Activated CD4-positive, alpha-beta T cell treated with anti-CD3 and anti-CD28 coated beads for 1 hour (primary cell): ENCODE results near the gene SLX4IP.

Source experiments
- DNase-seq: peaks from one replicate; pipeline ENCODE4 v3.0.0-alpha.2; 2020

SLX4IP gene

DNA sequence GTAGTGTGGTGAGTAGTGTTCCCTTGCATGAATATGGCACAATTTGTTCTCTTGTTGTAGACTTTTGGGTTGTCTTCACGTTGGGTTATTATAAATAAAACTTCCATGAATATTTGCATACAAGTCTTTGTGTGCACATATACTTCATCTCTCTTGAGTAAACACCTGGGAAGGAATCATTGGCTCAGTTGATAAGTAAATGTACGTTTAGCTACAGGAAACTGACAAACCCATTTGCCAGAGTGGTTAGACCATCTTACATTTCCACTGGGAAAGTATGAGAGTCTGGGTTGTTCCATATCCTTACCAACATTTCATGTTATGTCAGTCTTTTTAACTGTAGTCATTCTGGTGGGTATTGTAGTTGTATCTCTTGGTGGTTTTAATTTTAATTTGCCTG lies 119.2 kb downstream of the SLX4IP start:
- DNase-seq, result no peak

DNA sequence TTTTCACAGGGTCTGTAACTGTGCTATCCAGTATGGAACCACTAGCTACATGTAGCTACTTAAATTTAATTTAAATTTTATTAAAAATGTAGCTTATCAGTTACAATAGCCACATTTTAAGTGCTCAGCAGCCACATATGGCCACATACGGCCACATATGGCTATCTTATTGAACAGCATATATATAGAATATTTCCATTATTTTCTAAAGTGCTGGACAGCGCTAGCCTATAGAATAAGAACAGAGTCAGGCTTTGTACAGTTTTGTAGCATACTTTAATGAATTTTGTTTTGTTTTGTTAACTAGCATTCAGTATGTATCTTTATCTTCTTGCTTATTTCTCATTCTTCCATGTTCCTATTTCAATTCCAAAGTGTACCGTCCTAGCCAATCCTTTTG lies 120.3 kb downstream of the SLX4IP start:
- no peak for DNase-seq

DNA sequence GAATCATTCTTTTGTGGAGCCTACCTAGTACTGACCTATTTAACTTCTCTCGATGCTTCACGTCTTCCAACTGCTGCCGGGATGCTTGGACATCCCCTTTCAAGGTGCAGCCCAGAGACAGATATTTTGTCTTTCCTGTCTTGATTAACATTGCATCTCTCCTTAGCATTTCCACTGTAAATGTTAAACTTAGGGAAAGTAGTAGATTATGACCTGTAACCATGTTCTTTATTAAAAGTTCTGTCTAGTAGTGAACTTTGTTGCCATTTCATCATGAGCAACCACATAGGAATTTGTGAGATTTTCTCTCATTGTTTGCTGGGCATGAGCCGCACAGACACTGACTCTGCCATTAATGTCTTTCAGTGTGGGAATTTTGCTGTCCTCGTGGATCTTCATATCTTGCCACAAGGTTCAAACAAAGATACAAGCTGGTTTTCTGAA lies 120.8 kb downstream of the SLX4IP start:
- DNase-seq, result no peak

DNA sequence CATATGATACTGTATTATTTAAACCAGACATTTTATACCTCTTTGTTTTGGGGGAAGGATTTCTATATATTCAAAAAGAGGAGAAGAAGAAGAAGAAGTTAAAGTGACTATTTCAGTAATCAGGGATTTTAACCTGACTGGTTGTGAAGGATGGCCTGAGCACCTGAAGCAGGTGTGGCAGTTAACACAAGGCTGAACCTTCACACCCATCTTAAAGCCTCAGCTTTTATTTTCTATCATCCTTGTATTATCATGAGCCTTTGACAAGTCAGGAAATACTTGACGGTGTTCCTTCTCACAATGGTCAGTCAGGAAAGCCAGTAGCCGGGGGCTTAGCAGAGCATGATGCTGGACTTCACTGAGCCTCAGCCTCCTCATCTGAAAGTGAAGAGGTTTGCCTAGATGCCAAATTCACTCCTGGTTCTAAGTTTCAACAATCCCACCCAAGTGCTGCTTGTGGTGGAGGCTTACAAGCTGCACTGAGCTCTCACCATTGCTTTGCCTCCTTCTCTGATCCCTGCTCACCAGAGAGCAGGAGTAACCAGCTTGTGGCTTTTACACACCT lies 121.5 kb downstream of the SLX4IP start:
- no peak for DNase-seq

DNA sequence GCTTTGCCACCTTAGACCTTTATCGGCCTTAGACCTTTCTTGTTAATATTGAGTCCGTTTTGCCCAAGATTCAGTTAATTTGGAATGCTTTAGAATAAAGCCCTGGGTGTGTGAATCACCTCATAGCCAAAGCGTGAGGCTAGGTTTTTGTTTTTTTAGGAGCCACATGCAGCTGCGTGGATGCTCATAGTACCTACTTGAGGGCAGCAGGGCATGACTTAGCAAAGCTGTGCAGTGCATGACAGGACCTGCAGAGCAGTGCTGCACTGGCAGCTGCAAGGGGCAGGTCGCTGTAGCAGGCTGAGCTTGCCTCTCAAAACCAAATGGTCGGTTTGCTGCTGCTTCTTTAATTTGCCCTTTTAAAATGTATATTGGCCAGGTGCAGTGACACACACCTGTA lies 122.6 kb downstream of the SLX4IP start:
- no peak for DNase-seq

DNA sequence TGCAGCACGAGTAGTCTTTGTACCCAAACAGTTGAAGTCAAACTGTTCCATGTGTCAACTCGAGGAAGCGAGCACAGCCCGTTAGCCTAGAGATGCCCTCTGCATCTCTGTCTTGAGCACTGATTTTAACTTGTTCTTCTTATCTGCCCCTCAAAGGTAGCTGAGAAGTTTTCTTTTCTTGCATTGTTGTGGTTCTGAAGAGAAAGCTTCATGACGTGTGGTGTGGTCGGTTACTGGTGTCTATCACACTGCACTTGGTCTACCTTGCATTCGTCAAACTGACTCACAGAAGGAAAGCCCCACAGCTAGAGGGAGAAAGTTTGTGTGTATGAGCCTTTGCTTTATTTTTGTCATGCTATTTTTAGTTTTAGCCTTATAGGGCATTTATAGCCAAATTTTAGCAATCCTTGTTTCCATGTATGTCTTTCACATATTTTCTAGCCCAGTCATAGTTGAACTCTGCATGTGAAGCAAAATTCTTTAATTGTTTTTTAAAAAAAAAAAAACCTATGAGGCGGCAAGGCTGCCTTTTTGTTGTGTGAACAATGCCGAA lies 123.6 kb downstream of the SLX4IP start:
- DNase-seq, result no peak

DNA sequence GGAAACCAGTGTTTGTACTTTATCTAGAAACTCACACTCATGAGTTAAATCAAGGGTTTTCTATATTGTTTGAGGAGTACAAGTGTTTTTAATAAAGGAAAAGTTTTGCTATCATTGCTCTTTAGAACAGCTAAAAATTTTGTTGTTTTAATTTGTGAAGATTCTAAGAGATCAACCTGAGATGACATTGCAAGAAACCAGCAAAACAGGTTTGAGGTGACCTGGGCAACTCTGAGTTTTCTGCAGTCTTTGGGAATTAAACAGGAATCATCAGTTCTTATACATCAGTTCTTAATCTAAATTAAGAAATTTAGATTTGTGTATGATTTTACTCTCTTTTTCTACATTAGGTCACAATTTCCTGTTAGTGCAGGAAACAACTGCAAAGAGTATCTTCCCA lies 124.2 kb downstream of the SLX4IP start:
- no peak for DNase-seq

DNA sequence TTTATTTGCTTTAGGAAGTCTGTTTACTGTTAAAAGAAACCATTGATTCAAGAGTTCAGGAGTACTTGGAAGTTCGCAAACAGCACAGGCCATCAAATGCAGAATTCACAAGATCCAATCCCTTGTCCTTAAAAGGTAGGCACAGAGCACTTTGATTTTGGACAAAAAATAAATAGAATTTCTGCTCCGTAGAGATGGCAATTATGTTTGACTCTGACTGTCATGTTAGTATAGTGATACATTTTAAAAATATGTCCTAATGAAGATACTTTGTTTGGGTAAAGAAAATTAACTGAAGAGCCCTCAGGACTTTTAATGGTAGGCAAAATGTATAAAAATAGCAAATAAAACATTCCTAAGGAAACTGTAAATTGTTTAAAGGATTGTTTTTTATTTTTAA lies 125.6 kb downstream of the SLX4IP start:
- DNase-seq, result no peak

DNA sequence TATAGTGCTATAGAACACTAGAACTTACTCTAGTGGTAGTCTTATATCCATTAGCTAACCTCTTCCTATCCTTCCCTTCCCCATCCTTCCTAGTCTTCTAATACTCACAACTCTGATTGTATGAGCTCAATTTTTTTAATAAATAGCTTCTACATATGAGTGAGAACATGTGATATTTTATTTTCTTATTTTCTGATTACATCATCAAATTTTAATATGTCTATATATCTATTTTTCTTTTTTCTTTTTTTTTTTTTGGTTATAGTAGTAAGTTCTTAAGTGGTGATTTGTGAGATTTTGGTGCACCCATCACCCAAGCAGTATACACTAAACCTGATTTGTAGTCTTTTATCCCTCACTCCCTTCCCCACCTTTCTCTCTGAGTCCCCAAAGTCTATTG lies 126.2 kb downstream of the SLX4IP start:
- no peak for DNase-seq

DNA sequence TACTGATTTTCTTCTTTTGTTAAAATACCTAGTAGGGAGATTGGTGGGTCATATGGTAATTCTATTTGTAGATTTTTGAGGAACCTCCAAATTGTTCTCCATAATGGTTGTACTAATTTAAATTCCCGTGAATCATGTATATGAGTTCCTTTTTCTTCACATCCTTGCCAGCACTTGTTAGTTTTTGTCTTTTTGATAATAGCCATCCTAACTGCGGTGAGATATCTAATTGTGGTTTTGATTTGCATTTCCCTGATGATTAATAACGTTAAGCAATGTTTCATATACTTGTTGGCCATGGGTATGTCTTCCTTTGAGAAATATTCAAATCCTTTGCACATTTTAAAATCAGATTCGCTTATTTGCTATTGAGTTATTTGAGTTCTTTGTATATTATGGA lies 127.8 kb downstream of the SLX4IP start:
- no peak for DNase-seq

DNA sequence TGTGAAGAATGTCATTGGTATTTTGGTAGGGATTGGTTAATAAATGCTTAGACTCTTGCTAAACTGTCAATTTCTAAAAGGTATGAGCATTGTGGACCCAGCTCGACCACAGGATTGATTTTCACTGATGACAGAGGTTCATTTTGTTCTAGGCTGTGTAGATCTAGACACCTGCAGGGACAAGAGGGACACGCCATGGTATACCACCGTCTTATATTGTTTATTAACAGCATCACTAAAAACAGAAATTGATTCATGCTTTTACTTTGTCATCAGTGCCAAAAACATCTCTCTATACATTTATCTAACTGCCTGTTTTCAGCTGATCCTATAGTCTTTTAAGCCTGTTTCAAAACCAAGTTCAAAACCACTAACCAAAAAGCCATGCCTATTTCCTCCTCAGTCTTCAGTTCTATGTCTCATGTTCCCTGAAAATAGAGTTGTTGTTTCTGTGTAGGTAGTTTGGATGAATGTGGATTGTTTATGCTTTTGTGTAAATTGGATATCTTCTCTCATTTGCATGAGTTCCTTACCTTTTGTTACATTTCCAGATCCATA lies 128.9 kb downstream of the SLX4IP start:
- DNase-seq, result no peak

DNA sequence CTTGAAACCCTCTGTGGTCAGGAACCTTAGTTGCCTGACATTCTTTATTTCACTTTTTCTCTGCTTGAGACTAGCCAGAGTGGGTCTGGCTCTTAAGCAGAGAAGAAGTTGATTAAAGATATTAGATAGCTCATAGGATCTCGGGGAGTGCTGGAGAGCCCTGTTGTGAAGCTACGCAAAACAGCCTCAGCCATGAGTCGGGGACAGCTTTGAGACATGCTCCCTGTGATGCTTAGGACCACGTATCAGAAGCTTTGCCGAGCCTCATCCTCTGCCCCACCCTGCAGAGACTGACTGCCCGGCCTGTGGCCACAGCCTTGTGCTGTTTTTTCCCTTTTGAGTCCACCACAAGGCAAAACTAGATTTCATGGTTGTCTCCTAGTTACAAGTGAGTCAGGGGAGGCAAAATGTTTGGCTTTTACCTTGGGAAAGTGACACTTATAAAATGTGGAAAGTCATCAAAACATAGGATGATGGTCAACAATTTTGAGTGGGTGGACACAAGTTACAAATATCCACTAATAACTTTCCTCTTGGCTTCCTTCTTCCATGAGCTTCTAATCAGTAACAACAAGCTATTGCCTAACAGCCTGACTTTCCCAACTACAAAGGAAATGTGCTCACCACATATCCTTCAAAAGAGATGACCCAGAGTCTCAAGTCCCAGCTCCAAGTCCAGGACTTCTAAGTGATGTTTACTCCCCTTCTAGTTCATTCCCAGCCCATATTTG lies 130.3 kb downstream of the SLX4IP start:
- DNase-seq, result no peak

DNA sequence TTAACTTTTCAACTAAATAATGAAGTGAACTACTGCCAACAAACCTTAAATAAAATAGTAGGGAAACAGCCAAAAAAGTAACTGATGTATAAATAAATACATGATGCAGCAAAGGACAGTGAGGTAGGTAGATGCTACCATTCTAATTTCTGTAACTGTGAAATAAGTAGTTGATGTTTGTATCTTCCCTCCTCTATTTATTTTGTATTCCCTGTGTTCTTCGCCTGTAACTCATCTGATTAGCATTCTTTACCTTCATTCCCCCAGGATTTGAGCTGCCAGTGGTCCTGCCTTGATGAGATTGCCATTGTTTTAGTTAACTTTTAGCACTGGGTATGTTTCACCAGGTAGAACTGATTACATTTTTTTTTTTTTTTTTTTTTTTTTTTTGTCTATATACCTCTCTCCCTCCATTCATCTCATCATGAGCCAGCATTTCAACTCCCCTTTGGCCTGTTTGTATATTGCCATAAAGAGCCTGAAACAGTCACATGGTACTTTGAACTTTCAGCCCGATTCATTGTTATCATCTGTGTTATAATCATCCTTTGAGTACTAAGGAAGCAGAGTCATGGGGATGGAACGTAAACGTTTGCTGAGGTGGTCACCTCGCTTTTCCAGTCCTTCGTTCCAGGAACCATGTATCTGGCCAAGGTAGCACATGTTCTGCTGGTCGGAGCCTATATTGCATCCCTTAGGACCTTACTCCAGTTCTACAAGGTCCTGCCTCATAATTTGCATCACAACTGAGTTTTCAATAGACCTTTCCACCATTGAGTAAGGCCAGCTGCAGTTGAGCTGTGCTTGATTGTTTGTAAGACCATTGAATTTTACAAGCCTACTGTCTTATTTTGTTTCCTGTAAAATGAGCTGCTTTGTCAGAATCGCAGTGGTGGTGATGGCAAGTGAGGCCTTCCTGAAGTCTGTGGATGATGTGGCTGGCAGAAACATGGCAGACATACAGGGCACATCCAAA lies 131.1 kb downstream of the SLX4IP start:
- DNase-seq, result no peak

DNA sequence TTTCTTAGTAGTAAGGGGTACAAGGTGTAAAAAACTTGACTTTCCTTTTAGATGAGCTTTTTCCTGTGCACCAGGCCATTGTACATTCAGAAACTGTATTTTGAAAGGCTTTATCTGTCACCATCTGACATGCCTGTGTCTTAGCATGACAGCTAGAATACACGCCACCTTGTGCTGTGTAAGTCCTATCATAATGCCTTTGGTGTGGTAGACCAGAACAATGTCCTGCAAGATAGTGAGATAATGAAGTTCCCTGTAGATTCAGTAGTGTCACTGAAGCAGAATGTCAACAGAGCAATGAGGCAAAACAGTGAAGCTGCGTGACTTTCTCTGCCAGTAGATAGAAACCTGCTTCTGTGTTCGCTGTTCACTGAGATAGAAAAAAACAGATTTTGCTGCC lies 132.9 kb downstream of the SLX4IP start:
- DNase-seq, result no peak

DNA sequence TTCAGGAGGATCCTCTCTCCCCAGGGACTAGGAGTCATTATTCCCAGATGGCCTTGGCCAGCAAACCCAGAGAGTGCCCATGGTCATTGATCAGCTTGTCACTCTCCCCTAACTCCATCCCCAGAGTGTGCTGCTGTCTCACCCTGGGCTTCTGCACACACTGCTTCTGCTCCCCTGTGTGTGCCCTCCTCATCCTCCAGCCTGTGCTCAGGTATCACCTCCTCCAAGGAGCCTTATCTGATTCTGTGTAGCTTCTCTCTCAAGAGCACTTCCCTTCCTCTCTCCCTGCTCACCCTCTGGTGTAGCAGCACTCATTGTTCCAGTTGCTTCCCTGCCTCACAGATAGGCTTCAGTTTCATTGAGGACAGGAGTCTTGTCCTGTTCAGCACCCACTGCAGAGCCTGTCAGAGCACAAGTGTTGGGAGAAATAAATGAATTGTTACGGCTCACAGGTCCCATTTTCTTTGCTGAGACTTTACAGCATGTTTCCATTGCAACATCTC lies 136.3 kb downstream of the SLX4IP start:
- DNase-seq, result no peak

DNA sequence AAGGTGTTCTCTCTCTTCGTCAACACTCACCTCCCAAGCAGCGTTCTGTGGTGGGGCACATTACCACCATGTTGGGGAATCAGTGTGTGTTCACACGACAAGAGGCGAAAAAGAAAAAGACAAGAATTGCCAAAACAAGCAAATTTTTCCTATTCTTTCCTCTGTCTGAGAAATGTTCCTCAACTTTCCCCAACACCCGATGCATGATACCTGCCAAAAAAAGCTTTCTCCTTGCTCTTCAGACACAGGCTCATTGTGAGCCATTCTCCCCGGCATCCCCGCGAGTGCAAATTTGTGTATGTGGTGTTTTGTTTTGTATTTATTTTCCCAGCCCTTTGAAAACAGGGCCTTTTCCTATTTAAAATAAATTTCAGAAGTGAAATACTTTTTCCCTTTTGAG lies 137.7 kb downstream of the SLX4IP start:
- no peak for DNase-seq

DNA sequence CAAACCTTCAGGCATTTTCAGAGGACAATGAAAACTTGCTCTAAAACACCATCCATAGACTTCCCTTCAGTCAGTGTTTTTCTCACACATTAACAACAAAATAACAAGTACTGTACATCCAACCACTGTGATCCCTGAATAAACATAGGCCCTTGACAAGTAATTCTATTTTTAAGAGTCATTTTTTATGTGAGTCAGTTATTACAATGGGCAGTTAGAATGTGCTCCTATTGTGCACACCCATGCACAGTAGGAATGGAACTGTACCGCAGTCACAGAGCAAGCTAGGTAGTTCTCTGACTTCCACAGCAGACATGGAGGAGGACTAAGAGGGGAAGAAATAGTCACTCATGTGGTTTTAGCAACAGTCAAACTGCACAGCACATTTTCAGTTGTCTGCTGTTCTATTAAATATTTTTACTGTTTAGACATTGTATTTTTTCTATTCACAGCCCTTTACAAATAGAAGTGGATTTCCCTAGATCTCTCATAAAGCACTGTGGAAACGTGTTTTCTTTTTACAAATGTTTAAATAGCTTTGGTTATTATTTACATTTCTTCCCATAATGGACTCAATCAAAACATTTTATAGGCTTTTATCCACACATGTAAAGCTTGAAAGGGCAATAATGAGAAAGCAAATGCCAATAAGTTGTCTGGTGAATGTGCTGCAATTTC lies 138.3 kb downstream of the SLX4IP start:
- no peak for DNase-seq

DNA sequence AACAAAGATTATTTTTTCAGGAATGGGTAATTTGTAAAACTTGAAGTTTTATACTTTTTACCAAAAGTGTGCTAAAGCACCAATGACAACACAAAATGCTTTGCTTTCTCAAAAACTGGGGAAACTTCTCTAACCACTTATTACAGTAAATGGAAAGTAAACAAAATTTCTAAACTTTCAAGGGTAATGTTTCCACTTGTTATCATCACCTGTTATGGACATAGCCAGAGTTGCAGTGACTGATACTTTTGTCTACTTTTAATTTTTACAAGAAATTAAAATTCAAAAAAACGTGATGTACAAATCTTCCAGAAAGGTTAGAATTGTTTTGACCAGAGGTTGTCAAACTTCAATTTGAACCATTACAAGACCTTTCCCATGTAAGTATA lies 138.8 kb downstream of the SLX4IP start:
- DNase-seq, result no peak

DNA sequence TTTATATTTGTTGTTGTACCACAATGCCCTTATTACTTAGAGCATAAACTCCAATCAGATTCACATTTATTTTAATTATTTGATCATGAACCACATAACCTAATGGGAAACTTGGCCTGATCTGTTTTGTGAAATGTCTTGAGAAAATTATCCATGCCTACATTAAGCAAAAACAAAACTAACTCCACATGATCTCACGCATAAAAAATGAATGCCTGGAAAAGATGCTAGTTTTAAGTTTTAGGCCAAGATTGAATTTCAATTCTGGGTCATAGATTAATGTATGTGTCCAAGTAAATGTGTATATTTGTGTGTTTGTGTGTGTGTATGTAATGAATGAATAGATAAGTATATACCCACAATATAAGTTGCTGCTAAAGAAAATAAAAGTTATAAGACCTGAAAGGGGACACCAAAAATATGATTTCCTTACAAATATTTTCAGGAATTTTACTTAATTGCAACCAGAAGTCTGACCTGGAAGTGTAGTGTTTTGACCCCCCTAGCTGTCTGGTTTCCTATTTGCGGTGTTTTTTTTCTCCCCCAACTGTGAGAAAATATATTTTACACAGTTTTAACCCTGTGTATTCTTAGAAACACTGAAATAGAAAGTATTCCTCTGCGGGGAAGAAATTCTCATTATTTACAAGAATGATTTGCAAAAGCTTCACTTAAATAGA lies 141.4 kb downstream of the SLX4IP start:
- no peak for DNase-seq

DNA sequence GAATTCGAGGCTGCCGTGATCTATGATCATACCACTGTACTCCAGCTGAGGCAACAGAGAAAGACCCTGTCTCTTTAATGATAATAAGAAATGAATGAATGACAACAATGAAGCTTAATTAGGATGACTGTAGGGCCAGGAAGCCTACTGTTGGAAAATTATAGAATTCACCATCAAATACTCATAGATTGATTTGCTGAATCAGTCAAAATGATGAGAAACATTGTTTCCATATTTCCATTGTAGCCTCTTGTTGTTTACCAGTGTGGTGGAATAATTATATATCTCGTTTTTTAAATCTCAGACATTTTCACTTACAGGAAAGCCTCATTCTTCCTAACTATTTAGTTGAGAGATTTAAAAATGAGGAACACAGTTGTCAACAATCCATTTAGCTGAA lies 142.5 kb downstream of the SLX4IP start:
- no peak for DNase-seq

DNA sequence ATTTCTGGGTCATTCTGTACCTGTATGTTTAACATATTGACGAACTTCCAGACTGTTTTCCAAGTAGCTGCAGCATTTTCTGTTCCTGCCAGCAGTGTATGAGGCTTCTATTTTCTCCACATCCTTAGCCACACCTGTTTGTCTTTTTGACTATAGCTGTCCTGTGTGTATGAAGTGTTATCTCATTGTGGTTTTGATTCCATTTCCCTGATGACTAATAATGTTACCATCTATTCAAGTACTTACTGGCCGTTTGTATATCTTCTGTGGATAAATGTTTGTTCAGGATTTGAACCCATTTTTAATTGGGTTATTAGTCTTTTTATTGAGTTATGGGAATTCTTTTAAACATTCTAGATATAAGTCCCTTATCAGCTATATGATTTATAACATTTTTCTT lies 143.5 kb downstream of the SLX4IP start:
- no peak for DNase-seq

DNA sequence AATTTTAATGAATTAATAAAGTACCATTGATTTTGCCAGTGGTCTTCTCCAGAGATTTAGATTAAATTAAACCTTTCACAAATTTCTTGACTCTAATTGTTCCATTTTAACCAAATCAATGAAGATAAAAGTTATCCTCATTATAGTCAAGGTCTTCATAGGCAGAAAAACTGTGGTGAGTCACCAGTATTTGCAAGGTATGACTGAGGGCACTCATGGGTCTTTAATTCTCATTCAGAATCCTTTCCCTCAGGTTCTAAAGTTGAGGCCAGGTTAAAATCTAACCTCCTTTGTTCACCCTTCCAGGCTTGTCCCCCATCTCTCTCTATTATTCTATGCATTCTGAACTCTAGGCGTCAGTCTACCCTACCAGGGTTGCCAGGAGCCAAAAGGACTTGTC lies 144.8 kb downstream of the SLX4IP start:
- DNase-seq, result no peak
